ENCODE measurements around the gene ZNF592. TPM values are rescaled to one million over a fixed set of nuclear protein-coding genes. Genes with fewer than 3 reads are reported as not detected.

Gene ZNF592
- total and polyA plus RNA-seq, 2 of the 13 experiments (the other 11 are each of a cell fraction or from before 2014, with no cell fraction given): 8.2 to 9.8 TPM

DNA sequence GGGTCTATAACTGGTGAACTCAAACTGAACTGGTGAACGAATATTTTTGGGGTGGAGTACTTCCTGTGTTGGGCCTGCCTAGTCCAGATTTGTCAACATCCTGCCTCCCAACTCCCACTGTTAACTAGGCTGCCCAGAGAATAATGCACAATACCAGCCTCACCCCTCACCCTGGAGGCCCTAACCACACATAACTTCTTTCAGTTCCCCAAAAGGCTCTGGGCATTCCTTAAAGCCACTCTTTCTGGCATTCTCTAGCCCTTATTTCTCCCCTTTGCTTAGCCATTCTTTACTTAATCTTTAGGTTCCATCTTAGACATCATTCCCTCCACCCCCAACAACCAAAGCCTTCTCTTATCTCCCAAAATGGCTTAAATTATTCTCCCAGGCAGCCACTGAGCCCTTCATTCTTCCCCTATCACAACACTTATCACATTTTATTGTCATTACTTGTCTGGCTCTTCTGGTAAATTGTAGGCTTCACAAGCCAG lies 23.3 kb upstream of the ZNF592 start:
- ATAC-seq: peak; percentile 43
- in situ Hi-C loops (cut with HindIII; ENCODE audit: extremely low pct_ligation_motif_present, low pct_unique_long_range_greater_than_20kb): no loop called here

More for the DNA sequence above, 23.3 kb upstream of the ZNF592 start:
- H3K9ac ChIP-seq (ENCODE audit: insufficient read depth, low read depth, low read length): no peak overlapping the region
- no TSS peak for BruUV-seq (replicated peaks)
- DNase-seq (ENCODE audit: low spot score) (no peak), FAIRE-seq (no peak)
- 30% methylated on average over 1 of the region's 1 CpG for WGBS (ENCODE audit: low lambda C conversion rate)
- peak overlapping the region; percentile 62 for H2AFZ ChIP-seq (ENCODE audit: low read length)
- peak overlapping the region; percentile 32; the same call in 1 of the 2 replicates for H3K4me2 ChIP-seq (ENCODE audit: low read depth, low read length)
- no peak overlapping the region for H3K27ac ChIP-seq (ENCODE audit: extremely low read length, insufficient read depth, low read length)
- no peaks in the 10 kb centered on the region for H4K20me1 ChIP-seq (ENCODE audit: insufficient read depth, low read length)
- H3K36me3 ChIP-seq (replicated peaks in 1 of 2; ENCODE audit: control insufficient read depth in 1 of 2, insufficient read depth in 2 of 2, low read length in 2 of 2): no peaks in the 10 kb centered on the region
- H3K27me3 ChIP-seq (ENCODE audit: control insufficient read depth in 1 of 2, insufficient read depth in 2 of 2, low read length in 2 of 2): no peaks in the 10 kb centered on the region
- peaks cover 20% of the 10 kb centered on the region for H3K4me1 ChIP-seq (ENCODE audit: insufficient read depth, low read length)
- no peaks in the 10 kb centered on the region for H3K79me2 ChIP-seq (ENCODE audit: insufficient read depth, low read length)
- ChIA-PET POLR2A (interaction anchor here (1.2 kb wide), 1 partner anchor 8 kb away, joined by 4 read pairs; no protein-coding TSS in a partner anchor), CTCF (ENCODE audit: low intra/inter-chr PET ratio, low total read pairs) (no interaction called here)
- intact Hi-C loops (cut with micrococcal nuclease; ENCODE audit: unreplicated experiment): no loop called here
- H3K9me3 ChIP-seq (ENCODE audit: low read length): no peaks in the 10 kb centered on the region
- TF ChIP-seq TOPORS (CRISPR knock-in tag; IDR thresholded peaks at IDR 0.05): no peak
- no peak for TF ChIP-seq ZSCAN12 (CRISPR knock-in tag; IDR thresholded peaks at IDR 0.05)
- TF ChIP-seq, protein P1, sequence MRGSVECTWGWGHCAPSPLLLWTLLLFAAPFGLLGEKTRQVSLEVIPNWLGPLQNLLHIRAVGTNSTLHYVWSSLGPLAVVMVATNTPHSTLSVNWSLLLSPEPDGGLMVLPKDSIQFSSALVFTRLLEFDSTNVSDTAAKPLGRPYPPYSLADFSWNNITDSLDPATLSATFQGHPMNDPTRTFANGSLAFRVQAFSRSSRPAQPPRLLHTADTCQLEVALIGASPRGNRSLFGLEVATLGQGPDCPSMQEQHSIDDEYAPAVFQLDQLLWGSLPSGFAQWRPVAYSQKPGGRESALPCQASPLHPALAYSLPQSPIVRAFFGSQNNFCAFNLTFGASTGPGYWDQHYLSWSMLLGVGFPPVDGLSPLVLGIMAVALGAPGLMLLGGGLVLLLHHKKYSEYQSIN (CRISPR knock-in tag; IDR thresholded peaks at IDR 0.05; ENCODE audit: borderline replicate concordance): no peak
- 0 out of 2 replicates have a peak, but pooled peaks have one; percentile 26 for TF ChIP-seq RARA (CRISPR knock-in tag; IDR thresholded peaks at IDR 0.05)
- TF ChIP-seq ZNF703 (CRISPR knock-in tag; IDR thresholded peaks at IDR 0.05; ENCODE audit: borderline replicate concordance): no peak
- TF ChIP-seq, protein P2, sequence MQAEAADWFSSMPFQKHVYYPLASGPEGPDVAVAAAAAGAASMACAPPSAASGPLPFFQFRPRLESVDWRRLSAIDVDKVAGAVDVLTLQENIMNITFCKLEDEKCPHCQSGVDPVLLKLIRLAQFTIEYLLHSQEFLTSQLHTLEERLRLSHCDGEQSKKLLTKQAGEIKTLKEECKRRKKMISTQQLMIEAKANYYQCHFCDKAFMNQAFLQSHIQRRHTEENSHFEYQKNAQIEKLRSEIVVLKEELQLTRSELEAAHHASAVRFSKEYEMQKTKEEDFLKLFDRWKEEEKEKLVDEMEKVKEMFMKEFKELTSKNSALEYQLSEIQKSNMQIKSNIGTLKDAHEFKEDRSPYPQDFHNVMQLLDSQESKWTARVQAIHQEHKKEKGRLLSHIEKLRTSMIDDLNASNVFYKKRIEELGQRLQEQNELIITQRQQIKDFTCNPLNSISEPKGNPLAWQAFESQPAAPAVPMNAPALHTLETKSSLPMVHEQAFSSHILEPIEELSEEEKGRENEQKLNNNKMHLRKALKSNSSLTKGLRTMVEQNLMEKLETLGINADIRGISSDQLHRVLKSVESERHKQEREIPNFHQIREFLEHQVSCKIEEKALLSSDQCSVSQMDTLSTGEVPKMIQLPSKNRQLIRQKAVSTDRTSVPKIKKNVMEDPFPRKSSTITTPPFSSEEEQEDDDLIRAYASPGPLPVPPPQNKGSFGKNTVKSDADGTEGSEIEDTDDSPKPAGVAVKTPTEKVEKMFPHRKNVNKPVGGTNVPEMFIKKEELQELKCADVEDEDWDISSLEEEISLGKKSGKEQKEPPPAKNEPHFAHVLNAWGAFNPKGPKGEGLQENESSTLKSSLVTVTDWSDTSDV (CRISPR knock-in tag; IDR thresholded peaks at IDR 0.05): no peak
- TF ChIP-seq FOXK1 (CRISPR knock-in tag; IDR thresholded peaks at IDR 0.05; ENCODE audit: borderline replicate concordance, low read depth): no peak
- TF ChIP-seq, protein P3, sequence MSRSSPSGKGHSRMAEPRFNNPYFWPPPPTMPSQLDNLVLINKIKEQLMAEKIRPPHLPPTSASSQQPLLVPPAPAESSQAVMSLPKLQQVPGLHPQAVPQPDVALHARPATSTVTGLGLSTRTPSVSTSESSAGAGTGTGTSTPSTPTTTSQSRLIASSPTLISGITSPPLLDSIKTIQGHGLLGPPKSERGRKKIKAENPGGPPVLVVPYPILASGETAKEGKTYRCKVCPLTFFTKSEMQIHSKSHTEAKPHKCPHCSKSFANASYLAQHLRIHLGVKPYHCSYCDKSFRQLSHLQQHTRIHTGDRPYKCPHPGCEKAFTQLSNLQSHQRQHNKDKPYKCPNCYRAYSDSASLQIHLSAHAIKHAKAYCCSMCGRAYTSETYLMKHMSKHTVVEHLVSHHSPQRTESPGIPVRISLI (CRISPR knock-in tag; IDR thresholded peaks at IDR 0.05; ENCODE audit: borderline replicate concordance): no peak
- TF ChIP-seq, protein P4, sequence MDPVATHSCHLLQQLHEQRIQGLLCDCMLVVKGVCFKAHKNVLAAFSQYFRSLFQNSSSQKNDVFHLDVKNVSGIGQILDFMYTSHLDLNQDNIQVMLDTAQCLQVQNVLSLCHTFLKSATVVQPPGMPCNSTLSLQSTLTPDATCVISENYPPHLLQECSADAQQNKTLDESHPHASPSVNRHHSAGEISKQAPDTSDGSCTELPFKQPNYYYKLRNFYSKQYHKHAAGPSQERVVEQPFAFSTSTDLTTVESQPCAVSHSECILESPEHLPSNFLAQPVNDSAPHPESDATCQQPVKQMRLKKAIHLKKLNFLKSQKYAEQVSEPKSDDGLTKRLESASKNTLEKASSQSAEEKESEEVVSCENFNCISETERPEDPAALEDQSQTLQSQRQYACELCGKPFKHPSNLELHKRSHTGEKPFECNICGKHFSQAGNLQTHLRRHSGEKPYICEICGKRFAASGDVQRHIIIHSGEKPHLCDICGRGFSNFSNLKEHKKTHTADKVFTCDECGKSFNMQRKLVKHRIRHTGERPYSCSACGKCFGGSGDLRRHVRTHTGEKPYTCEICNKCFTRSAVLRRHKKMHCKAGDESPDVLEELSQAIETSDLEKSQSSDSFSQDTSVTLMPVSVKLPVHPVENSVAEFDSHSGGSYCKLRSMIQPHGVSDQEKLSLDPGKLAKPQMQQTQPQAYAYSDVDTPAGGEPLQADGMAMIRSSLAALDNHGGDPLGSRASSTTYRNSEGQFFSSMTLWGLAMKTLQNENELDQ (CRISPR knock-in tag; IDR thresholded peaks at IDR 0.05; ENCODE audit: borderline replicate concordance): no peak
- peak; percentile 44; the same call in 1 of the 2 replicates for TF ChIP-seq ETV5 (CRISPR knock-in tag; IDR thresholded peaks at IDR 0.05; ENCODE audit: borderline replicate concordance)
- no peak overlapping the region for H3K4me3 ChIP-seq (replicated peaks in 1 of 3; ENCODE audit: insufficient read depth in 1 of 3, low read depth in 2 of 3, low read length in 3 of 3)
